ENCODE data around the gene WNT2B. TPM values are rescaled to one million over a fixed set of nuclear protein-coding genes. Genes with fewer than 3 reads are reported as not detected.

Gene WNT2B
- total and polyA plus RNA-seq, 2 donors (not counting 3 experiments of a cell fraction or from before 2014, with no cell fraction given): 1.5 to 3.6 TPM

- H3K4me2 ChIP-seq (ENCODE audit: insufficient read depth, low read length): no peak overlapping the region
- no peak overlapping the region for H3K4me3 ChIP-seq (replicated peaks in 1 of 3; ENCODE audit: insufficient read depth in 1 of 3, low read depth in 1 of 3, low read length in 3 of 3)
- no peak overlapping the region for H3K27ac ChIP-seq (ENCODE audit: insufficient read depth, low read depth, low read length)
- dilution Hi-C loops (cut with MboI; ENCODE audit: extremely low pct_ligation_motif_present, low sequenced_read_pairs): no loop called here
- no peak for TF ChIP-seq MYC (IDR thresholded peaks at IDR 0.05; ENCODE audit: low read depth, low read length)
- TF ChIP-seq JUN (IDR thresholded peaks at IDR 0.05; ENCODE audit: borderline replicate concordance, insufficient read depth, insufficient read length, low read depth): peak; percentile 8
- TF ChIP-seq MAX (IDR thresholded peaks at IDR 0.05; ENCODE audit: insufficient read depth, insufficient read length): no peak
- TF ChIP-seq GATA2 (IDR thresholded peaks at IDR 0.05; ENCODE audit: insufficient read depth, insufficient read length, low read depth, low read length): no peak
- TF ChIP-seq POLR2A (IDR thresholded peaks at IDR 0.05; ENCODE audit: low read depth, low read length): no peak
- no peak for TF ChIP-seq EZH2 (IDR thresholded peaks at IDR 0.05; ENCODE audit: borderline replicate concordance, low read depth, low read length, severe bottlenecking)
- peak; percentile 26 for TF ChIP-seq FOS (IDR thresholded peaks at IDR 0.05; ENCODE audit: borderline replicate concordance, insufficient read depth, low read length)
- no peak for TF ChIP-seq POLR2AphosphoS5 (IDR thresholded peaks at IDR 0.05; ENCODE audit: insufficient read depth, low read depth, low read length)
- no peak for TF ChIP-seq CTCF (IDR thresholded peaks at IDR 0.05; ENCODE audit: extremely low read depth in 1 of 2, insufficient read depth in 1 of 2, low read depth in 1 of 2, low read length in 2 of 2)
- H2AFZ ChIP-seq (ENCODE audit: low read depth, low read length): no peak overlapping the region
- no peaks in the 10 kb centered on the region for H3K27me3 ChIP-seq (ENCODE audit: control insufficient read depth in 2 of 2, insufficient read depth in 2 of 2, low read length in 2 of 2)
- no peaks in the 10 kb centered on the region for H3K36me3 ChIP-seq (ENCODE audit: control insufficient read depth in 2 of 2, extremely low read depth in 1 of 2, insufficient read depth in 2 of 2, low read length in 2 of 2)
- intact Hi-C loops (cut with micrococcal nuclease): no loop called here
- POLR2A ChIA-PET: no interaction called here
- CTCF ChIA-PET: interaction anchor here (1.2 kb wide), 1 partner anchor 9 kb away, joined by 4 read pairs; no protein-coding TSS in a partner anchor
- no peaks in the 10 kb centered on the region for H3K9me1 ChIP-seq (replicated peaks; ENCODE audit: control insufficient read depth, extremely low read depth, insufficient read depth, low read length)
- H3K9me3 ChIP-seq (replicated peaks; ENCODE audit: control insufficient read depth, insufficient read depth, low read length): no peaks in the 10 kb centered on the region
- BruUV-seq (replicated peaks): no TSS peak
- H3K9ac ChIP-seq (replicated peaks; ENCODE audit: extremely low read depth, insufficient read depth, low read length): no peak overlapping the region
- peaks cover 8% of the 10 kb centered on the region for H3K4me1 ChIP-seq (ENCODE audit: control insufficient read depth, extremely low read depth, insufficient read depth, low read length)
- H4K20me1 ChIP-seq (replicated peaks; ENCODE audit: control insufficient read depth, extremely low read depth, insufficient read depth, low read length): no peaks in the 10 kb centered on the region
- H3K79me2 ChIP-seq (ENCODE audit: control insufficient read depth, insufficient read depth, low read length): no peaks in the 10 kb centered on the region
- DNase-seq (ENCODE audit: low read depth, low spot score) (peak; percentile 51), FAIRE-seq (peak; percentile 62)
These were observed 54.6 kb downstream of the WNT2B start for GRCh38 chr1:112563341-112563740.
